Right lobe of liver (tissue), 6 donors: Measurements from ENCODE around the gene TMOD1. TPM values are rescaled to one million over a fixed set of nuclear protein-coding genes. Genes with fewer than 3 reads are reported as not detected.

Experiments used
- ATAC-seq, 4 donors: fragments of 200-7000 bp; cut with Tn5 transposase; one replicate each; pipeline ENCODE4 v1.9.1; 2020; ENCODE audit warnings: mild to moderate bottlenecking in 4 of 4, moderate library complexity in 4 of 4
- DNase-seq, 3 donors: peaks; one replicate each; pipeline ENCODE4 v3.0.0-alpha.2; 2020
- H3K27ac ChIP-seq, 3 donors: fragments of 200-600 bp; one replicate each; pipeline ENCODE4 v1.8.0; 2022
- H3K27me3 ChIP-seq, 2 donors: fragments of 200-600 bp; one replicate each; pipeline ENCODE4 v1.8.0; 2022
- H3K36me3 ChIP-seq, 4 donors: fragments of 200-600 bp; sonication (generic) in 1 of 4; one replicate each; pipeline versions ENCODE4 v1.5.1 to v1.8.0; 2017 to 2022; ENCODE audit warnings: control low read depth in 1 of 4
- H3K4me1 ChIP-seq, 4 donors: fragments of 200-600 bp; sonication (generic) in 1 of 4; one replicate each; pipeline versions ENCODE4 v1.5.1 to v1.8.0; 2017 to 2022; ENCODE audit warnings: control low read depth in 1 of 4
- H3K4me3 ChIP-seq, 3 donors: fragments of 200-600 bp; one replicate each; pipeline ENCODE4 v1.8.0; 2022
- H3K9me3 ChIP-seq, 4 donors: fragments of 200-600 bp; sonication (generic) in 1 of 4; one replicate each; pipeline versions ENCODE4 v1.5.1 to v1.8.0; 2017 to 2022; ENCODE audit warnings: control low read depth in 1 of 4
- CTCF ChIP-seq, 4 donors: fragments of 200-600 bp in 3 of 4; fragments of 450-650 bp in 1 of 4; IDR thresholded peaks; one replicate each; pipeline versions ENCODE4 v1.5.1 to v1.8.0; 2016 to 2022; ENCODE audit warnings: antibody characterized with exemption in 4 of 4, mild to moderate bottlenecking in 2 of 4
- POLR2A ChIP-seq: fragments of 450-650 bp; IDR thresholded peaks from one replicate; pipeline ENCODE4 v1.6.1; 2017; ENCODE audit warnings: antibody characterized with exemption, mild to moderate bottlenecking
- WGBS: methylation state at CpG from one replicate; pipeline ENCODE4 v1.1.6; 2018; ENCODE audit warnings: low coverage, low lambda C conversion rate; ENCODE audit not compliant: insufficient coverage; ENCODE audit errors: missing lambda C conversion rate; 5-methylcytosine and 5-hydroxymethylcytosine counted together
- intact Hi-C, 2 donors: fragments of 100-400 bp; cut with DNase I; formaldehyde crosslinking; loops; one replicate each; pipeline versions ENCODE4 v1.11.2 to v1.14.1; 2022
- total RNA-seq, 6 experiments: library from RNA; depleted of rRNA in 2 of 6; stranded (reverse); fragments of >200 nt in 2 of 6; fragmentation: NEBNext Ultra II Directional in 3 of 6; extraction: Animal tissue kit (Norgen Biotek cat#: 25700) in 3 of 6; gene quantifications; one replicate each; pipeline versions ENCODE4 v1.1.0 to v1.2.4, GENCODE V29; 2016 to 2023
- donor health status: DM: no; HTN: yes; CAD: no.
- donor health status: DM: no; HTN: no; CAD: no.
- donor health status: DM: no; HTN: no; CAD: no.
- donor health status: DM: no; HTN: yes; CAD: no.
- donor health status: DM: no; HTN: yes; CAD: no.

The TMOD1 gene
- total RNA-seq, 6 experiments from 2014 or later, result 5.9 to 14.3 (median 12.7) TPM

- 89% methylated on average over 2 of the region's 2 CpGs for WGBS
These were observed 26.4 kb upstream of the TMOD1 start for GRCh38 chr9:97475059-97475458.

GRCh38 chr9:97478301-97478981, 23.0 kb upstream of the TMOD1 start:
- Histone ChIP-seq H3K27ac (peak overlapping the region; percentile 40 to 68 (median 61)), H3K4me1 (peaks cover 0 to 31% (median 9%) of the 10 kb centered on the region in 4 donors), H3K36me3 (peaks cover 0 to 10% (median 2%) of the 10 kb centered on the region in 4 donors), H3K4me3 (no peak overlapping the region), H3K9me3 (no peaks in the 10 kb centered on the region), H3K27me3 (no peaks in the 10 kb centered on the region)
- peak in 1 of 3 donors; percentile 66 for DNase-seq
- TF ChIP-seq CTCF (IDR thresholded peaks at IDR 0.05) (no peak), POLR2A (no peak)
- WGBS, result 43% methylated on average over 3 of the region's 3 CpGs
- ATAC-seq, result peak; percentile 86 to 89 (median 88)
- intact Hi-C loops, result no loop called here

More at GRCh38 chr9:97475059-97475458, 26.4 kb upstream of the TMOD1 start:
- no peak overlapping the region for H3K4me3 ChIP-seq
- intact Hi-C loops, result no loop called here
- no peaks in the 10 kb centered on the region for H3K27me3 ChIP-seq
- DNase-seq, result no peak
- no peak for ATAC-seq
- peaks cover 0 to 26% (median 8%) of the 10 kb centered on the region in 4 donors for H3K4me1 ChIP-seq
- H3K36me3 ChIP-seq, result peaks cover 0 to 4% (median 2%) of the 10 kb centered on the region in 4 donors
- H3K9me3 ChIP-seq, result no peaks in the 10 kb centered on the region
- TF ChIP-seq POLR2A (no peak), CTCF (IDR thresholded peaks at IDR 0.05) (no peak)
- H3K27ac ChIP-seq, result no peak overlapping the region

- no peaks in the 10 kb centered on the region for H3K9me3 ChIP-seq
- H3K4me1 ChIP-seq, result peaks cover 0 to 36% (median 9%) of the 10 kb centered on the region in 4 donors
- no peak overlapping the region for H3K4me3 ChIP-seq
- H3K36me3 ChIP-seq, result peaks cover 0 to 6% (median 0%) of the 10 kb centered on the region in 4 donors
- H3K27me3 ChIP-seq, result no peaks in the 10 kb centered on the region
- no peak for ATAC-seq
- DNase-seq, result no peak
- TF ChIP-seq CTCF (IDR thresholded peaks at IDR 0.05), result no peak
- no peak for TF ChIP-seq POLR2A
- 82% methylated on average over 5 of the region's 5 CpGs for WGBS
- intact Hi-C loops, result no loop called here
- H3K27ac ChIP-seq, result peak overlapping the region in 2 of 3 donors; percentile 47 to 53
These were observed 21.8 kb upstream of the TMOD1 start for GRCh38 chr9:97479496-97480159.

- Histone ChIP-seq H3K27ac (peak overlapping the region in 2 of 3 donors; percentile 47 to 53), H3K27me3 (no peaks in the 10 kb centered on the region), H3K4me3 (no peak overlapping the region), H3K36me3 (peaks cover 0 to 6% (median 0%) of the 10 kb centered on the region in 4 donors), H3K4me1 (peaks cover 0 to 40% (median 9%) of the 10 kb centered on the region in 4 donors), H3K9me3 (no peaks in the 10 kb centered on the region)
- TF ChIP-seq CTCF (IDR thresholded peaks at IDR 0.05), result no peak
- no peak for TF ChIP-seq POLR2A
- ATAC-seq, result peak; percentile 41 to 60 (median 56)
- no peak for DNase-seq
- intact Hi-C loops, result no loop called here
- WGBS, result 10% methylated on average over 1 of the region's 1 CpG
These were observed 21.3 kb upstream of the TMOD1 start for GRCh38 chr9:97480174-97480573.
